Bronchial smooth muscle cell (primary cell): ENCODE results near the gene DTX3. TPM values are rescaled to one million over a fixed set of nuclear protein-coding genes. Genes with fewer than 3 reads are reported as not detected.

ENCODE experiments used
- total RNA-seq: library from RNA; depleted of rRNA; stranded (reverse); fragments of >200 nt; gene quantifications from 2 replicates; pipeline ENCODE4 v1.2.1, GENCODE V29; 2014

The DTX3 gene, protein sequence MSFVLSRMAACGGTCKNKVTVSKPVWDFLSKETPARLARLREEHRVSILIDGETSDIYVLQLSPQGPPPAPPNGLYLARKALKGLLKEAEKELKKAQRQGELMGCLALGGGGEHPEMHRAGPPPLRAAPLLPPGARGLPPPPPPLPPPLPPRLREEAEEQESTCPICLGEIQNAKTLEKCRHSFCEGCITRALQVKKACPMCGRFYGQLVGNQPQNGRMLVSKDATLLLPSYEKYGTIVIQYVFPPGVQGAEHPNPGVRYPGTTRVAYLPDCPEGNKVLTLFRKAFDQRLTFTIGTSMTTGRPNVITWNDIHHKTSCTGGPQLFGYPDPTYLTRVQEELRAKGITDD
- total RNA-seq, result 12.8 and 16.2 TPM in 2 replicates

DNA sequence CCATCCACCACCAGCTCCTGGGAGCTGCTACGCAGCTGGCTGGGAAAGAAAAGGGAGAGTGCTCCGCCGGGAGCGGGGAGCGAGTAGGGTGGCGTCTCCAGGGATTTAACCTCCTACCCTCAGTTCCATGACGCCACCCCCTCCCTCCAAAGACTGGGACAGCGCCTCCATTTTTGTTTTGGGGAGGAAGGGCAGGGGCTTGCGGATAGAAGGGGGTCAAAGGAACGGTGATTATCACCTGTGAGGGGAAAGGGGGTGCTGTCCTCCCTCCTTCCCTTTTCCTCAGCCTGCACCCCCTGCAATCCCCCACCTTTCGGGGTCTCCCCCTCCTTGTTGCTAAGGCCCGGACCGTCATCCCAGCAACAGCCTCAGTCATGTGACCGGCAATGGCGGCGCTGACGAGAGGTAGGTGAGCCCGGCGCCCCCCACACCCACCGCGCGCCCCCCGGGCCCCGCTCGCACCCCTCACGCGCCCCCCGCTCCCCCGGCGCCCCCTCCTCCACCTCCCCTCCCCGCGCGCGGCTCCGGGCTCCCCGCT is at the start of gene DTX3:
DTX3 (plus strand) TSS at position 371 of the 538 bp plus-strand sequence. CDS start 1,694 bp downstream, outside the sequence.

DNA sequence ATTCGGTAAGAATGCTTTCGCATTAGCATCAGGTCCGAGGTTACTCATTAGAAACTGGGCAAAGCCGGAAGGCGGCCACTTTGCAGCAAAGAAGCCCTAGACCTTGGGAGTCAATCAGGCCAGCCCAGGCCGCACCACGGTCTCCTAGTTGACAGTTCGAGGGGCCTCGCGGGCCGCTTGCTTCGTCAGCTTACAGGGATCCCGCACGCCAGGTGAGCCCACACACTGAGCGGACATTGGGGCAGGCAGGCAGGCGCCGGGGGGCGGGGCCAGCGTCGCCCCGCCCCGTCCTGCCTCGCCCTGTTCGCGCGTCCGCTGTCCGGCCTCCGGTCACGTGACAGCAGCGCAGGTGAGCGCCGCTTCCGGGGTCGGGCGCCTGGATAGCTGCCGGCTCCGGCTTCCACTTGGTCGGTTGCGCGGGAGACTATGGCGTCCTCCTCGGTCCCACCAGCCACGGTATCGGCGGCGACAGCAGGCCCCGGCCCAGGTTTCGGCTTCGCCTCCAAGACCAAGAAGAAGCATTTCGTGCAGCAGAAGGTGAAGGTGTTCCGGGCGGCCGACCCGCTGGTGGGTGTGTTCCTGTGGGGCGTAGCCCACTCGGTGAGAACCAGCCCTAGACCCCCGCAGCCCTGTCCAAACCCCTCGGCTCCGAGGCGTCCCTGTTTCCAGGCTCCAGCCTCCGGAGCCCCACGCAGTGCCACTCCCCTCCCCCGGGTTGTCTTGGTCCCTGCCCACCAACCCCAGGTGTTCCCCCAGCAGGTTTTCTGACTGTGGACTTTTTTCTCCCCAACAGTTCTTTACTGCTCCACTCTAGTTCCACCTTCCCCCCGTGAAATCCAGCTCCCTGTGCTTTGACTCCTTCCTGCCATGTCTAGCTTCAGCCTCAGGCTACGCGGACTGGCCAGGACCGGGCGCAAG is 13.5 kb upstream of the DTX3 start, which contains the start of gene PIP4K2C:
PIP4K2C (plus strand) TSS at position 329 of the 918 bp plus-strand sequence; CDS start at position 427, 98 bp downstream.

DNA sequence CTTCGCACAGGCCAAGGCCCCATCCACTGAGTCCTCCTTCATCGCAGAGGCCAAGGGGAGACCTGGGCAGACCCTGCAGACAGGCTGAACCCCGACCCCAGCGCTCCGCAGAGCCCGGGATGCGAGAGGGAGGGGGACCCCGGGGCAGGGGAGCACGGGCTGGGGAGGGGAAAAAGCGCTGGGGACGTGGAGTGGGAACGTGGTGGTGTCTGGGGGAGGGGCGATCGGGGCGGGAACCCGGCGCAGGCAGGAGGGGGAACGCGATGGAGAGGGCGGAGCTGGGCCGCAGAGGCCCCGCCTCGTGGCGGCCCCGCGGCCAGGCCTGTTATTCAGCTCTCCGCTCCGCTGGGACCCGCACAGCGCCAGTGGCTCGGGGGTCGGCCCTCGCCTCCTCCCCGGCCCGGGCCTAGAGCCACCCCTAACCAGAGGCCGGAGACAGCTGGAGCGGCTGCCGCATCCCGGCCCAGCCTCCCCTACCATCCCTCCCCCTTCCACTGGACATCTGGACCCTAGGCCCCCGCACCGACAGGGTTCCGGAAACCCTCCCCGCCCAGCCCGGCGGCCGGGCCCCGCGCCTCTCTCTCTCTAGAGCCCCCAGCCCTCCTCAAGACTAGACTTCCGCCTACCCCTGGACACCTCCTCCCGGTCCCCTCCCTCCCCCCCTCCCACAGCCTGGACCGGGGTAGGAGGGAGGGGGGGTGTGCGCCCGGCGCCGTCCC is 6.6 kb downstream of the DTX3 start, which contains the start of gene ARHGEF25:
ARHGEF25 (plus strand) TSS at position 328 of the 719 bp plus-strand sequence. CDS start 460 bp downstream, outside the sequence.

DNA sequence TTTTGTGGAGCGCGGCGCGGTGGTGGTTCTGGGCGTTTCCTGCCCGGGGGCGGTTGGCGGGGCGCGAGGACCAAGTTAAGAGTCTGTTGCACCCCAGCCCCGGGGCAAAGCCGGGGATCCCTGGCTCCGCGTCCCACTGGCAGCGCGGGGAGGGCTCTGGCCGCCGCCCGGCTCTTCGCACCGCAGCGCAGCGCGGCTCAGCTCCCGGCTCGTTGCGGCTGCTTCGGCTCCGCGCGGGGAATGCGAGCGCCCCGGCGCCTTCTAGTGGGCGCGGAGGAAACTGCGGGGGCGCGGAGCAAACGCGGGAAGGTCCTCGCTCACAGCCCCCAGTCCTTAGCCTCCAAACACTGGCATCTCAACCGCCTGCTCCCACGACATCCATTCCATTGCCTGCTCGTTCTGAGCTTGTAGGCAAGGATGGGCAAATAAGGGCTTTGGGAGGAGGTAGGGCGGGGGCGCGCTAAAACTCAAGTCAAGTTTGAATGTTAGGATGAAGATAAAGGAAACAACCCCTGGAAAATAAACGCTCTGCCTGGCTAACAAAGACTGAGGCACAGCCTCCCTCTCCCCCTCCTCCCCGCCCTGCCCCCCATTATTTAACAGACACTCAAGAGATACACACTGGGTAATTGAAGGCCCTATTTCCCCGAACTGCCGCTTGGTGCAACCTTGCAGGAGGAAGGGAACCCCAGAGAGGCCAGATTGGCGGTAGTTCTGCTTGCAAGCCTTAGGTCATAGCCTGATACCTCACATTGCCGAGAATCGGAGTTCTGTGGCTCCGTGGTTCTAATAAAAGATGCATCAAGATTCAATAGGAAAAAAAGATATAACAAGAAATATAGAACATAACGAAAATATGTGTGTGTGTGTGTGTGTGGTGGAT is 28.6 kb downstream of the DTX3 start, which contains the start of gene B4GALNT1:
B4GALNT1 (minus strand) TSS at position 244 of the 883 bp plus-strand sequence. CDS start 1,069 bp downstream, outside the sequence.

Other genes with a start within 250 kb of the DTX3 start
- 9.3 and 9.4 TPM in 2 replicates for gene R3HDM2, start 173.8 kb upstream of the DTX3 start, total RNA-seq
- gene INHBC, start 170.0 kb upstream of the DTX3 start, total RNA-seq, result not detected in 2 replicates
- 0.47 and 0.52 TPM in 2 replicates for gene INHBE, start 149.5 kb upstream of the DTX3 start, total RNA-seq
- gene GLI1, start 145.0 kb upstream of the DTX3 start, total RNA-seq, result 0.47 and 0.86 TPM in 2 replicates
- 0.32 TPM in 1 of 2 replicates, not detected in the other for gene ARHGAP9, start 125.0 kb upstream of the DTX3 start, total RNA-seq
- 91.1 and 149 TPM in 2 replicates for gene MARS1, start 116.8 kb upstream of the DTX3 start, total RNA-seq
- gene DDIT3, start 84.3 kb upstream of the DTX3 start, total RNA-seq, result 59.8 and 79.6 TPM in 2 replicates
- gene MBD6, start 82.0 kb upstream of the DTX3 start, total RNA-seq, result 3.4 and 4.7 TPM in 2 replicates
- gene DCTN2, start 57.6 kb upstream of the DTX3 start, total RNA-seq, result 79.6 and 85.2 TPM in 2 replicates
- gene KIF5A, start 54.8 kb upstream of the DTX3 start, total RNA-seq, result 0.47 and 0.60 TPM in 2 replicates
- gene PIP4K2C, start 13.6 kb upstream of the DTX3 start, total RNA-seq, result 7.9 and 11.8 TPM in 2 replicates
- 33.4 and 38.7 TPM in 2 replicates for gene ARHGEF25, start 6.6 kb downstream of the DTX3 start, total RNA-seq
- gene B4GALNT1, start 28.4 kb downstream of the DTX3 start, total RNA-seq, result 0.77 and 0.79 TPM in 2 replicates
- gene OS9, start 89.3 kb downstream of the DTX3 start, total RNA-seq, result 186 and 554 TPM in 2 replicates
- gene AGAP2, start 133.9 kb downstream of the DTX3 start, total RNA-seq, result 0.32 and 0.43 TPM in 2 replicates
- 56.4 and 60.0 TPM in 2 replicates for gene TSPAN31, start 140.2 kb downstream of the DTX3 start, total RNA-seq
- gene CDK4, start 147.5 kb downstream of the DTX3 start, total RNA-seq, result 163 and 185 TPM in 2 replicates
- 1.3 and 4.5 TPM in 2 replicates for gene MARCHF9, start 150.3 kb downstream of the DTX3 start, total RNA-seq
- 0.26 TPM in 1 of 2 replicates, not detected in the other for gene CYP27B1, start 162.3 kb downstream of the DTX3 start, total RNA-seq
- gene METTL1, start 167.3 kb downstream of the DTX3 start, total RNA-seq, result 2.5 and 3.1 TPM in 2 replicates
- gene EEF1AKMT3, start 167.8 kb downstream of the DTX3 start, total RNA-seq, result 5.6 and 5.7 TPM in 2 replicates
- 9.4 and 14.3 TPM in 2 replicates for gene TSFM, start 178.0 kb downstream of the DTX3 start, total RNA-seq
- gene AVIL, start 213.9 kb downstream of the DTX3 start, total RNA-seq, result 2.7 and 8.1 TPM in 2 replicates
- gene CTDSP2, start 241.9 kb downstream of the DTX3 start, total RNA-seq, result 55.8 and 96.5 TPM in 2 replicates